NOMO-1 treated with dmso at 0.1 percent for 144 hours (cell line): ENCODE measurements around the gene MYLK.
A peak's percentile ranks its signal among the peaks of the same experiment; 100 is the strongest.
"Not testable (repeated sequence)": the region's sequence is repeated elsewhere in the genome, so short reads cannot be mapped to it uniquely, and the experiment has no call there.

Source experiments
- DNase-seq: peaks from one replicate; lab custom pipeline; 2025; ENCODE audit not compliant: unreplicated experiment; lab: John Stamatoyannopoulos, UW

Gene MYLK

GRCh38 chr3:123633530-123633929 is 250.6 kb downstream of the MYLK start:
- DNase-seq: no peak

GRCh38 chr3:123632161-123632655 is 251.9 kb downstream of the MYLK start:
- no peak for DNase-seq

- DNase-seq: no peak
Measured at GRCh38 chr3:123629747-123630047, 254.4 kb downstream of the MYLK start.

GRCh38 chr3:123628996-123629746 is 255.0 kb downstream of the MYLK start:
- DNase-seq: no peak

GRCh38 chr3:123627673-123628670 is 256.2 kb downstream of the MYLK start:
- DNase-seq: no peak

GRCh38 chr3:123626881-123627280 is 257.3 kb downstream of the MYLK start:
- DNase-seq: no peak

- DNase-seq: no peak
Measured at GRCh38 chr3:123624302-123624701, 259.8 kb downstream of the MYLK start.

GRCh38 chr3:123623346-123623880 is 260.7 kb downstream of the MYLK start:
- no peak for DNase-seq

- DNase-seq: no peak
Measured at GRCh38 chr3:123622766-123623165, 261.4 kb downstream of the MYLK start.

- no peak for DNase-seq
Measured at GRCh38 chr3:123621850-123622189, 262.3 kb downstream of the MYLK start.

- no peak for DNase-seq
Measured at GRCh38 chr3:123621186-123621849, 262.8 kb downstream of the MYLK start.

GRCh38 chr3:123620343-123620742 is 263.8 kb downstream of the MYLK start:
- DNase-seq: no peak

GRCh38 chr3:123618768-123619484 is 265.2 kb downstream of the MYLK start:
- DNase-seq: peak; percentile 57

- DNase-seq: peak; percentile 16
Measured at GRCh38 chr3:123618076-123618708, 265.9 kb downstream of the MYLK start.

GRCh38 chr3:123616593-123616992 is 267.5 kb downstream of the MYLK start:
- no peak for DNase-seq

- DNase-seq: no peak
Measured at GRCh38 chr3:123613543-123613942, 270.6 kb downstream of the MYLK start.

- not testable (repeated sequence) for DNase-seq
Measured at GRCh38 chr3:123611674-123612073, 272.5 kb downstream of the MYLK start.

- no peak for DNase-seq
Measured at GRCh38 chr3:123611082-123611481, 273.1 kb downstream of the MYLK start.

- no peak for DNase-seq
Measured at GRCh38 chr3:123610331-123610730, 273.8 kb downstream of the MYLK start.

GRCh38 chr3:123609063-123609462 is 275.1 kb downstream of the MYLK start:
- no peak for DNase-seq
